ENCODE results near the gene NDE1.

GRCh38 chr16:15741207-15741871 is 91.3 kb downstream of the NDE1 start:
- TF ChIP-seq CTCF (IDR thresholded peaks at IDR 0.05), result no peak
- no peak for TF ChIP-seq EP300 (IDR thresholded peaks at IDR 0.05)
- TF ChIP-seq POLR2A (IDR thresholded peaks at IDR 0.05), result no peak
